Activated naive CD4-positive, alpha-beta T cell treated with anti-CD3 and anti-CD28 coated beads for 36 hours (primary cell): ENCODE results near the gene CNKSR3. TPM values are rescaled to one million over a fixed set of nuclear protein-coding genes. Genes with fewer than 3 reads are reported as not detected.

Source experiments
- CTCF ChIA-PET: fragments of 350-600 bp; sonication (Branson Sonifier 250); formaldehyde crosslinking; loops from one replicate; lab custom pipeline; 2021; ENCODE audit warnings: antibody characterized with exemption; lab: Charles Lee
- DNase-seq: peaks from one replicate; pipeline ENCODE4 v3.0.0-alpha.2; 2020
- H3K27ac Mint-ChIP-seq: one replicate; pipeline ENCODE4 v1.8.0; 2021; ENCODE audit warnings: mild to moderate bottlenecking, mixed read lengths
- H3K27me3 Mint-ChIP-seq: one replicate; pipeline ENCODE4 v1.8.0; 2021; ENCODE audit warnings: low read depth, mixed read lengths
- H3K36me3 Mint-ChIP-seq: one replicate; pipeline ENCODE4 v1.8.0; 2021; ENCODE audit warnings: low read depth, mixed read lengths
- H3K4me1 Mint-ChIP-seq: one replicate; pipeline ENCODE4 v1.8.0; 2021; ENCODE audit warnings: low read depth, mixed read lengths
- H3K4me3 Mint-ChIP-seq: one replicate; pipeline ENCODE4 v1.8.0; 2021; ENCODE audit warnings: mild to moderate bottlenecking, moderate library complexity, mixed read lengths
- H3K9me3 Mint-ChIP-seq: one replicate; pipeline ENCODE4 v1.8.0; 2021; ENCODE audit warnings: mixed read lengths
- intact Hi-C: fragments of 100-400 bp; cut with micrococcal nuclease; formaldehyde crosslinking; loops from one replicate; pipeline ENCODE4 v1.15.1; 2023
- total RNA-seq, 2 experiments: library from RNA; stranded (reverse); gene quantifications; one replicate each; pipeline ENCODE4 v1.2.3, GENCODE V29; 2021

The CNKSR3 gene
- total RNA-seq, 2 experiments from 2014 or later, result 0.12 TPM

DNA sequence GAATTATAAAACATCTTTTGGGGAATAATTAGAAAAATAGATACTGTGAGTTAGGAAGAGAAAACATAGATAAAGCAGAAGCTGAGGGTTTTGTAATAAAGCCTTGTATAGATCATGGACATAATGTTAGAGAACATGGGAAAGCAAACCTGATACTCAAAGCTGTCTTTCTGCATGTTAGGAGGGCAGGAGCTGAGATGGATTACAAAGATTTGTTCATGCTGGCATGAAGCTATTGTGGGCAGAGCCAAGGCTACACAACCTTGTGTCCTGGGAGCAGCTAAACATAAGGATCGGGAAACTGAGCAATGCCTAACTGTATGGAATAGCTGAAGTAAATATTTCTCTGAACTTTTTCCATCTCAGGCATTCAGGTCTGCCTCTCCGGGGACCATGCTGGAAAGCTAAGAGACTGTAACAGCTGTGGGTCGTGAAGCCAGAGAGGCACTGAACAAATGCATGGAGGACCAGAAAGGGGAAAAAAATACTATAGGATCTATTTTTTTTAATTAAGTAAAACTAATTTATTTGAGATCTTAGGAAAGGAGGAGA, 28.2 kb upstream of the CNKSR3 start:
- H3K4me1 Mint-ChIP-seq, result no peaks in the 10 kb centered on the region
- no peak overlapping the region for H3K27ac Mint-ChIP-seq
- intact Hi-C loops, result no loop called here
- CTCF ChIA-PET, result no interaction called here
- DNase-seq, result no peak
- no peaks in the 10 kb centered on the region for H3K27me3 Mint-ChIP-seq
- H3K4me3 Mint-ChIP-seq, result no peak overlapping the region
- H3K9me3 Mint-ChIP-seq, result no peaks in the 10 kb centered on the region
- no peaks in the 10 kb centered on the region for H3K36me3 Mint-ChIP-seq

- Mint-ChIP-seq H3K9me3 (no peaks in the 10 kb centered on the region), H3K4me3 (no peak overlapping the region), H3K27ac (no peak overlapping the region), H3K4me1 (no peaks in the 10 kb centered on the region), H3K36me3 (no peaks in the 10 kb centered on the region), H3K27me3 (no peaks in the 10 kb centered on the region)
- CTCF ChIA-PET, result no interaction called here
- no peak for DNase-seq
- intact Hi-C loops, result no loop called here
Observed at GRCh38 chr6:154537511-154538325, 27.2 kb upstream of the CNKSR3 start.

GRCh38 chr6:154536999-154537398, 26.5 kb upstream of the CNKSR3 start:
- CTCF ChIA-PET, result no interaction called here
- Mint-ChIP-seq H3K9me3 (no peaks in the 10 kb centered on the region), H3K27ac (no peak overlapping the region), H3K4me3 (no peak overlapping the region), H3K4me1 (no peaks in the 10 kb centered on the region), H3K36me3 (no peaks in the 10 kb centered on the region), H3K27me3 (no peaks in the 10 kb centered on the region)
- DNase-seq, result no peak
- intact Hi-C loops, result no loop called here

DNA sequence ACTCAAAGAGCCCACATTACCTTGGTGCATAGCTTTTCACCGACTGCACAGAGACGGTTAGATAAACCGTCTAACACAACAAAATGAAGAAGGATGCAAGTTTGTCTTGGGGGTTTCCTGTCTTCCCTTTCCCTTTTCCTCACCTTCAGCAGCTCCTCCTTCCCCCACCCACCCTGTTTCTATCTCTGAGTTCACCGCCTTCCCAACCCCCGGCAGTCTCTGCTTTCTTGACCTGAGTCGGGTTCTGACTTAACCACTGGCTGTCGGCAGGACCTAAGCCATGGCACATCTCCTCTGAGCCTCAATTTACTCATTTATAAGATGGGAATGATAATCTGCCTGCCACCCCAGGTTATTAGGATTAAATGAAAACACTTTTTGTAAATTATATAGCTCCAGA, 25.8 kb upstream of the CNKSR3 start:
- CTCF ChIA-PET, result interaction anchor here (0.6 kb wide), 1 partner anchor 17 kb away, joined by 3 read pairs; no protein-coding TSS in a partner anchor
- no peaks in the 10 kb centered on the region for H3K9me3 Mint-ChIP-seq
- no peak for DNase-seq
- intact Hi-C loops, result no loop called here
- H3K36me3 Mint-ChIP-seq, result no peaks in the 10 kb centered on the region
- no peaks in the 10 kb centered on the region for H3K4me1 Mint-ChIP-seq
- H3K27me3 Mint-ChIP-seq, result no peaks in the 10 kb centered on the region
- H3K4me3 Mint-ChIP-seq, result no peak overlapping the region
- no peak overlapping the region for H3K27ac Mint-ChIP-seq

GRCh38 chr6:154535851-154536250, 25.4 kb upstream of the CNKSR3 start:
- H3K4me1 Mint-ChIP-seq, result no peaks in the 10 kb centered on the region
- no peak for DNase-seq
- CTCF ChIA-PET, result no interaction called here
- H3K27ac Mint-ChIP-seq, result no peak overlapping the region
- H3K36me3 Mint-ChIP-seq, result no peaks in the 10 kb centered on the region
- H3K4me3 Mint-ChIP-seq, result no peak overlapping the region
- no peaks in the 10 kb centered on the region for H3K9me3 Mint-ChIP-seq
- no peaks in the 10 kb centered on the region for H3K27me3 Mint-ChIP-seq
- intact Hi-C loops, result no loop called here

GRCh38 chr6:154535147-154535546, 24.7 kb upstream of the CNKSR3 start:
- no peaks in the 10 kb centered on the region for H3K9me3 Mint-ChIP-seq
- no peak overlapping the region for H3K4me3 Mint-ChIP-seq
- no peak overlapping the region for H3K27ac Mint-ChIP-seq
- H3K36me3 Mint-ChIP-seq, result no peaks in the 10 kb centered on the region
- DNase-seq, result no peak
- no peaks in the 10 kb centered on the region for H3K4me1 Mint-ChIP-seq
- intact Hi-C loops, result no loop called here
- H3K27me3 Mint-ChIP-seq, result no peaks in the 10 kb centered on the region
- CTCF ChIA-PET, result no interaction called here

GRCh38 chr6:154534531-154534930, 24.0 kb upstream of the CNKSR3 start:
- Mint-ChIP-seq H3K9me3 (no peaks in the 10 kb centered on the region), H3K4me3 (no peak overlapping the region), H3K4me1 (no peaks in the 10 kb centered on the region), H3K27me3 (no peaks in the 10 kb centered on the region), H3K36me3 (no peaks in the 10 kb centered on the region), H3K27ac (no peak overlapping the region)
- CTCF ChIA-PET, result no interaction called here
- intact Hi-C loops, result no loop called here
- no peak for DNase-seq

- intact Hi-C loops, result no loop called here
Observed at GRCh38 chr6:154532426-154532825, 21.9 kb upstream of the CNKSR3 start.

DNA sequence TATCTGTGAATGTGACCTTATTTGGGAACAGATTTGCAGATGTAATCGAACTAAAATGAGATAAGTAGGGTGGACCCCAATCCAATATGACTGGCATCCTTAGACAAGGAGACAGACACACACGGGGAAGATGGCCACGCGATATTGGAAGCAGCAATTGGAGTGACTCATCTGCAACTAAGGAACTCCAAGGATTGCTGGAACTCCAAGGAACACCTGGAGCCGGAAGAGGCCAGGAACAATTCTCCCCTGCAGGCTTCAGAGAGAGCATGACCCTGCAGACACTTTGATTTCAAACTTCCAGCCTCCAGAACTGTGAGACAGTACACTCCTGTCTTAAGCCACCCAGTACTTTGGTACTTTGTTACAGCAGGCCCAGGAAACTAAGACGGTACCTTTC, 19.5 kb upstream of the CNKSR3 start:
- H3K9me3 Mint-ChIP-seq, result no peaks in the 10 kb centered on the region
- CTCF ChIA-PET, result no interaction called here
- no peak overlapping the region for H3K27ac Mint-ChIP-seq
- H3K27me3 Mint-ChIP-seq, result no peaks in the 10 kb centered on the region
- DNase-seq, result no peak
- H3K4me1 Mint-ChIP-seq, result no peaks in the 10 kb centered on the region
- no peak overlapping the region for H3K4me3 Mint-ChIP-seq
- H3K36me3 Mint-ChIP-seq, result no peaks in the 10 kb centered on the region
- intact Hi-C loops, result no loop called here

More at GRCh38 chr6:154532426-154532825, 21.9 kb upstream of the CNKSR3 start:
- CTCF ChIA-PET, result no interaction called here
- no peaks in the 10 kb centered on the region for H3K27me3 Mint-ChIP-seq
- no peaks in the 10 kb centered on the region for H3K4me1 Mint-ChIP-seq
- DNase-seq, result no peak
- H3K27ac Mint-ChIP-seq, result no peak overlapping the region
- H3K9me3 Mint-ChIP-seq, result no peaks in the 10 kb centered on the region
- no peaks in the 10 kb centered on the region for H3K36me3 Mint-ChIP-seq
- no peak overlapping the region for H3K4me3 Mint-ChIP-seq

- no peaks in the 10 kb centered on the region for H3K27me3 Mint-ChIP-seq
- intact Hi-C loops, result no loop called here
- H3K9me3 Mint-ChIP-seq, result no peaks in the 10 kb centered on the region
- DNase-seq, result no peak
- no peaks in the 10 kb centered on the region for H3K4me1 Mint-ChIP-seq
- H3K27ac Mint-ChIP-seq, result no peak overlapping the region
- CTCF ChIA-PET, result no interaction called here
- no peaks in the 10 kb centered on the region for H3K36me3 Mint-ChIP-seq
- H3K4me3 Mint-ChIP-seq, result no peak overlapping the region
Observed at GRCh38 chr6:154528310-154528915, 17.9 kb upstream of the CNKSR3 start.

DNA sequence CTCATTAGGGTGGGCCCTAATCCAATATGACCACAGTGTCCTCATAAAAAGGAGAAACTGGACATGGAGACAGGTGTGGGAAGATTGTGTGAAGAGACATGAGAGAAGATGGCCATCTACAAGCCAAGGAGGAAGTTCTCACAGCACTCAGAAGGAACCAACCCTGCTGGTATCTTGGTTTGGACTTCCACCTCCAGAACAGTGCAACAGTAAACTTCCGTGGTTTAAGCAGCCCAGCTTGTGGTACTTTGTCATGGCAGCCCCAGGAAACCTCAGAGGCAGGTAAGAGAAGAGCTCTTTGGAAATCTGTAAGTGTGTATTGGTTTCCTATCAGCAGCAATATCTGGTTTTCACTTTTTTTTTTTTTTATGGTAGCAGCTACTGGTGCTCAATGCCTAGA, 16.5 kb upstream of the CNKSR3 start:
- Mint-ChIP-seq H3K9me3 (no peaks in the 10 kb centered on the region), H3K27me3 (no peaks in the 10 kb centered on the region), H3K4me3 (no peak overlapping the region), H3K36me3 (no peaks in the 10 kb centered on the region), H3K27ac (no peak overlapping the region), H3K4me1 (no peaks in the 10 kb centered on the region)
- CTCF ChIA-PET, result interaction anchor here (0.7 to 1.0 kb wide), 3 partner anchors 66 to 406 kb away, joined by 3 to 5 read pairs (median 3); no protein-coding TSS in a partner anchor
- DNase-seq, result no peak
- intact Hi-C loops, result no loop called here

GRCh38 chr6:154522576-154522975, 12.1 kb upstream of the CNKSR3 start:
- Mint-ChIP-seq H3K4me3 (no peak overlapping the region), H3K27ac (no peak overlapping the region), H3K36me3 (no peaks in the 10 kb centered on the region), H3K9me3 (no peaks in the 10 kb centered on the region), H3K4me1 (no peaks in the 10 kb centered on the region), H3K27me3 (peaks cover 5% of the 10 kb centered on the region)
- no peak for DNase-seq
- CTCF ChIA-PET, result interaction anchor here (0.6 to 0.9 kb wide), 3 partner anchors 31 to 246 kb away, joined by 3 to 4 read pairs (median 3); no protein-coding TSS in a partner anchor
- intact Hi-C loops, result no loop called here

- DNase-seq, result no peak
- no peaks in the 10 kb centered on the region for H3K36me3 Mint-ChIP-seq
- no peak overlapping the region for H3K27ac Mint-ChIP-seq
- no peaks in the 10 kb centered on the region for H3K9me3 Mint-ChIP-seq
- H3K4me1 Mint-ChIP-seq, result no peaks in the 10 kb centered on the region
- CTCF ChIA-PET, result no interaction called here
- peaks cover 6% of the 10 kb centered on the region for H3K27me3 Mint-ChIP-seq
- H3K4me3 Mint-ChIP-seq, result no peak overlapping the region
- intact Hi-C loops, result no loop called here
Observed at GRCh38 chr6:154521412-154521811, 10.9 kb upstream of the CNKSR3 start.
